ENCODE data around the gene IQCF2.
"Not testable (repeated sequence)": the region's sequence is repeated elsewhere in the genome, so short reads cannot be mapped to it uniquely, and the experiment has no call there.

Gene IQCF2

DNA sequence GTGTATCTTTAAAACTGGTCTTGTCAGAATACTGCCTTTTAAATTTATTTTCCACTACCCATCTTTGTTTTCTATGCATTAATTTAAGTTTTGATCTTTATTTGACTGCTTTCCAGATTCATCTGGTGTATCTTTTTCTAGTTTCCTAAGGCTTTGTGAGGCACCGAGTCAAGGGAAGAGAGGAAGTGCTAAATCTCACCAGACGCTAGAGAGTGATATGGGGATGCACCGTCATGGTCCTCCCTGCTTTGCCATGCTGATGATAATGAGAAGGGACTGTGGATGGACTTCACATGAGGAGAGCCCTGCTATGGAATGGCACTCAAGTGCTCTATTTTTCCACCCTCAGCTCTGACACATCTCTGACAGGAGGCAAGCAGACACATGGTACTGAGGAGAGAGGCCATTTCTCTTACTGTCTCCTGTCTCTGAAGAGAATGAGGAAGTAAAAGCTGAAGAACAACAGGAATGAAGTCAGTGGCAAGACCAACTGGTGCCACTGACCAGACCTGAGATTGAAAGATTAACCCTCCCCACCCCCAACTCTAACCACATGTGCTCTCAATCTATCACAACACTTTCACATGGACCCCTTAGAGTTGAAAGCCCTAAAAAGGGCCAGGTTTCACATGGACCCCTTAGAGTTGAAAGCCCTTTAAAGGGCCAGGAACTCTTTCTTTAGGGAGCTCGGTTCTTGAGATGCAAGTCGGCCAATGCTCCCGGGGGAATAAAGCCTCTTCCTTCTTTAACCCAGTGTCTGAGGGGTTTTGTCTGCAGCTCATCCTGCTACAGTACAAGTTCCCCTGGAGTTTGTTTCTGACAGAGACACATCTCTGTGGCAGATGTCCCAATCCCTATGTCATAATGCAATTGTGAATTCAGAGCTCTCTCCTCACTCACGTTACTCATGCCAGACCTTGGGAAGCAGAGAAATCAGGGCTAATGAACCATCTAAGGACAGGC lies at the start of gene IQCF2:
TSS of gene IQCF2 (plus strand) at position 913 of the 963 bp plus-strand sequence. CDS start 52 bp downstream, outside the sequence.
- DNase-seq: no peak

DNA sequence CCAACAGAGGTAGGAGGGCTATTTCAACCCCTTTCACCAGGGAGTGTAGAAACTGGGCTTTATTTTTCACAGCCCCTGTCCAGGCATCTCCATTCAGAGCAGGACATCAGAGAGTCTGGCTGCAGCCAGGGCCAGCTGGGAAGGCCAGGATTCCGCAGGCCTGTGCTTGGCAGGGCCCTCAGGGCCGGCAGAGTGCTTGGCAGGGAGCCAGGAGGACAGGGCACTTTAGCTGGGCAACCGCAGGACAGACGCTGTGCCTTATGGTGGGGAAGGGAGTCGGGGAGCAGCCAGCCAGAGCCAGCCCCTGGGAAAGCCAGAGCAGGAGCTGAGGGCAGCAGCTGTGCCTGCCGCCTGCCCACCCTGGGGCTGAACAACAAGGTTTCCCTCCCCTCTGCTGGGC lies 47.9 kb upstream of the IQCF2 start:
- DNase-seq: peak in 1 of 2 experiments; percentile 30

DNA sequence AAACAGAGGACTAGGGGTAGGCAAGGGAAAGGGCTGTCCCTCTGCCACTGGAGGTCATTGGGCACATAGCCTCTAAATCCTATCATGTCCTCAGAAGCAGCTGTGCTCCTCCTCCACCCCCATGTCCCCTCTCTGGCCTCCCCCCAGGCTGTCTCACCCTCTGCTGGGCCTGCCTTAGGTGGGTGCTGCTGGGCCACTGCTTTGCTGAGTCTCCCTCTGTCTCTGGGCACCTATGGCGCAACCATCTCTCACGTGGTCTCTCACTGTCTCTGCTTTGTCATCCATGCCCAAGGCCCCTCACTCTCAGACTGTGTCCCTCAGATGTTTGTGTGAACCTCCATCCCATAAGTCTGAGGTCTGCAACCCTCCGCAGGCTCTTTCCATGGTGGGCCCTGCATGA lies 47.4 kb upstream of the IQCF2 start:
- no peak for DNase-seq

DNA sequence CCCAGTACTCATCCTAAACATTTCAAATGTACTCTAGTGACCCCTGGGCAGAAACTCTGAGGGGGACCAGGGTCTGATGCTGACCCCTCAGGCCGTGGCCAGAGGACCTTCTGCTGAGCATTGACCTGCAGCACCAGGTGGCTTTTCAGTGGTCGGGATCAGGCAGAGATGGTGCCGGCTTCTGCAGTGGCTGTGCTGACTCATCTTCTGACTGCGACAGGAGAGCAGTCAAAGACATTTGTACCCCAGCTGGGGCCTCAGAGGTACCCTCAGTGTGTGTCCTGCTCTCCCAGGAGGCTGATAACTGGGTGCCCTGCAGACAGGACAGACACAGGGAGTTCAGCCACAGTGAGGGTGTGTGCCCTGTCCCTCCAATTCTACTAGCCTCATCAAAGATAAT lies 45.8 kb upstream of the IQCF2 start:
- DNase-seq: no peak

DNA sequence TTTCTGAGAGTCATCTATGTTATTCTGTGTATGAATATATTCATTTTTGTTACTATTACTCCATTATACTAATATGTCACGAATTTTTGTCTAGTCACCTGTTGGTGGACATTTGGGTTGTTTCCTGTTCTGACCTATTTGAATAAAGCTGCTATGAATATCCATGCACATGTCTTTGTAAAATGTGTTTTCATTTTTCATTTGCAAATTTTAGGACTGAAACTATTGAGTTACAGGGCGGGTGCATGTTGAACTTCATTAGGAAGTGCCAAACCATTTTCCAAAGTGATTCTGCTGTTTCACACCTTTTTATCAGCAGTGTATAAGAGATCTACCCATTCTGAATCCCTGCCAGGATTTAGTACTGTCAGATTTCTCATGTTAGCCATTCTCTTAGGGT lies 44.7 kb upstream of the IQCF2 start:
- DNase-seq: no peak

DNA sequence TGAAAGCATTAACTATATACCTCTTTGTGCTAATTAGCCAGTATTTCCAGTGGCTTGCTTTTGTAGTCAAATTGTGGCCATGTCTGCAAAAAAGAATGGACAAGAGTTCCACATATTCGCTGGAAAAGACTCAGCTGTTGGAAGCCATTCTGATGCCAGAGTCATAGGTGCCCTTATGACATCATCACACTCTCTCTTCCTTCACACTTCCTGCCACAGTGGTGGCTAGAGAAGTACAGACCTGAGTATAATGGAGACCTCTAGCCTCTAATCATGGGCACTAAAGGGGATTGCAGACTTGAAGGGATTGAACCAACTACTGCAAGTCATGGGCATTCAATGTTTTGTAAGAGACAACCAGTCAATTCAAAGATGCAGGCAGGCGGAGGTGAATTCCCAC lies 44.0 kb upstream of the IQCF2 start:
- no peak for DNase-seq

DNA sequence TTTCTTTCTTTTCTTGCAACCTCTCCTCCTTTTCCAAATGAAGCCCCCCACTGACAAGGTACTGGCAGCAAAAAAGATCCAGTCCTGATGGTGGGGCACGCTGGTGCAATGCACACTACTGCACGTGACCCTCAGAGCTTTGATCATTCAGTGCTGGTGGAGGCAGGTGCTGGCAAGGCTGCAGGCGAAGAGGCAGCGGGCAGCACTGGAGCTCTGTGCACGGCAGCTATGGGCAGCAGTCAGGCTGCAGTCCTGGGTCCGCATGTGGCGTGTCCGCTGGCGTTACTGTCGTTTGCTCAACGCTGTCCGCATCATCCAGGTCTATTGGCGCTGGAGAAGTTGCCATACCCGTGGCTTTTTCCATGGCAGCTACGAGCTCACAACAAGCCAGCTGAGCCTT lies 42.3 kb upstream of the IQCF2 start:
- no peak for DNase-seq

DNA sequence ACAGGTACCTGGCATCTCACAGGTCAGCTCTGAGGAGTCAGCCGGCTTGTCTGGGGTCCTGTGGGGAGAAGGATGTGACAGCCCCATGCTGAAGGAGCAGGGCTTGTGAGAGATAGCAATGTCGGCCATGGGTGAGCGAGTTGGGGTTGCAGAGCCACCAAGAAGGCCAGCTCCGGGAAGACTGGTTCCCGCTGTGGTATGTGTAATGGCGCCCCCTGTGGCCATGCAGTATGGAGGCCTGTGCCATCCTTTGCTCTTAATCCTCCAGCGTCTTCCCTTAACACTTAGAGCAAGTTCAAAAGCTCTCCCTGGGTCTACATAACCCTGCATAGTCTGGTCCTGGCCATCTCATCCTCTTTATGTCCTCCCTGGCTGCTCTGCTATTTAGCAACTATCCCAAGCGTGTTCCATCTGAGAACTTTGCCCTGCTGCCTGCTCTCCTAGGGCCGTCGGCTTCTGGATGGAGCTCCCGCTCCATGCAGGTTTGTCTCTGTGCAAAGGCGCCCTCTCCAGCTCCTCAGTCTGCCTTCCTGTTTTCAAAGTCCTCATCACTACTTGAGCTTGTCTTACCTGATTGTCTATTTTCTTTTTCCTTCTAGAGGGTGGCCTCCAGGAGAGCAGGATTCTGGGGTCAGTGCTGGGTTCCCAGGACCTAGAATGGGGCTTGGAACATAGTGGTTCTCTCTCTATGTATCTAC lies 41.6 kb upstream of the IQCF2 start:
- peak in 1 of 2 experiments; percentile 12 for DNase-seq

DNA sequence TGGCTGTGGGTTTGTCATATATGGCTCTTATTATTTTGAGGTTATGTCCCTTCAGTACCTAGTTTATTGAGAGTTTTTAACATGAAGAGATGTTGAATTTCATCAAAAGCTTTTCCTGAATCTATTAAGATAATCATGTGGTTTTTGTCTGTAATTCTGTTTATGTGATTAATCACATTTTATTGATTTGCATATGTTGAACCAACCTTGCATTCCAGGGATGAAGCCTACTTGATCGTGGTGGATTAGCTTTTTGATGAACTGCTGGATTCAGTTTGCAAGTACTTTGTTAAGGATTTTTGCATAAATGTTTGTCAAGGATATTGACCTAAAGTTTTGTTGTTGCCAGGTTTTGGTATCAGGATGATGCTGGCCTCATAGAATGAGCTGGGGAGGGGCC lies 33.1 kb upstream of the IQCF2 start:
- DNase-seq: no peak

DNA sequence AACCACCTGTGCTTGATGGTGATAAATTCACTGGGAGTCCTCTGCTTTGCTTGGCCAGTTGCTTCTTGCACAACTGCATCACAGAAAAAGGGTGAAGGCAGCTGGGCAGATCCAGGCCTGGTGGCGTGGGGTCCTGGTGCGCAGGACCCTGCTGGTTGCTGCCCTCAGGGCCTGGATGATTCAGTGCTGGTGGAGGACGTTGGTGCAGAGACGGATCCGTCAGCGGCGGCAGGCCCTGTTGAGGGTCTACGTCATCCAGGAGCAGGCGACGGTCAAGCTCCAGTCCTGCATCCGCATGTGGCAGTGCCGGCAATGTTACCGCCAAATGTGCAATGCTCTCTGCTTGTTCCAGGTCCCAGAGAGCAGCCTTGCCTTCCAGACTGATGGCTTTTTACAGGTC lies 31.1 kb upstream of the IQCF2 start:
- DNase-seq: no peak

DNA sequence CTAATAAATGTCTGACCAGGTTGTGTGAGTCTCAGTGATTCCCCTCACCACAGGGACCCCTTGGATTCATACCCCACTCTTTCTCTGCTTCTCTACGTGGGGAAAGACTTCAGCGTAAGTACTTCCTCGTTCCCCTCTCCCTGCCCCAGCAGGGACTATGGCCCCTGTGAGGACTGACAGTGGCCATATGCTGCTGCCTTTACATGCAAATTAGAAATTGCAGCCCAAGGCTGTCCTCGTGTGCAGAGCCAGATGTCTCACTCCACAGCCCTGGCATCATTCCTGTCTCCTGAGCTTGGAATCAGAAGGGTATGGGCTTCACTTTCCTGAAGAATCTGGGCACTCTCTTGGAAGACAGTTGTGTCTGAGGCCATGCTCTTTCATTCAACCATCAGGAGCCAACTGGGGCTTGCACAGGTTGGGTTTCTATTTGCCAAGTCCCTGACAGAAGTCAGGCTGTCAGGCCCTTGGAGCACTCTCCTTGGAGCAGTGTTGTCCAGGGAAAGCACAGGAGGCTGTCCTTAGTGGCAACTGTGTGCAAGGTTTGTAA lies 30.5 kb upstream of the IQCF2 start:
- no peak for DNase-seq

DNA sequence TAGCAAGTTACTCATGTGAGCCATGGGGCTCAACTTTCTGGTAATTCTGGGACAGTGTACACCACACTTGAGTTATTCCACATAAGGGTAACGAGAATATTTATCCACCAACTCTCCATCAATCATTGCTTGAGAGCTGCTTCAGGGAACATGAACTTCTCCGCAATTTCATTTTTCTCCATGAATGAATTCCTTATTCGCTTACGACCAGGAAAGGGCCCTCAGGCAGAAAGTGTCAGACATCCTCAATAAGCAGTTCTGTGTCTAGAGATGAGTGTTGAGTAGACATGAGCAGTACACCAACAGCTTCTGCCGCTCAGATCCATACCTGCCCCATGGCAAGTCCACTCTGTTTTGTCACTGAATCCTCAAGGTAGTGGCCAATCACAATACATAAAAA lies 24.8 kb upstream of the IQCF2 start:
- no peak for DNase-seq

DNA sequence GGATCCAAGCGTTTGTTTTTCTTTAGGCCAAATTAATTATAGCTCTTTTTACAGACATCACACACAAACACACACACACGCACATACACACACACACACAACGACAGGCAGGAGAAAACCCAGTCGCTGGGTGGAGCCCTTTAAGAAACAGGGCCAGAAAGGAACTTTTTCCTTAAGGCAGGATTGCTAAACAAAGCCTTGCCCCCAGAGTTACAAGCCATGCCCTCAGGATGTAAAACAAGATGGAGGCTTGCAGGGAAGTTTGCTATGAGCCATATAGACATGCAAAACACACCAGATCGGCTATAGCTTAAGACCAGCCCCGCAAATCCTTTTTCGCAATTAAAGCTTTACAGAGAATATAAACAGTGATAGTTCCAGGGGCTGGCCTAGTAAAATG lies 16.3 kb upstream of the IQCF2 start:
- no peak for DNase-seq

DNA sequence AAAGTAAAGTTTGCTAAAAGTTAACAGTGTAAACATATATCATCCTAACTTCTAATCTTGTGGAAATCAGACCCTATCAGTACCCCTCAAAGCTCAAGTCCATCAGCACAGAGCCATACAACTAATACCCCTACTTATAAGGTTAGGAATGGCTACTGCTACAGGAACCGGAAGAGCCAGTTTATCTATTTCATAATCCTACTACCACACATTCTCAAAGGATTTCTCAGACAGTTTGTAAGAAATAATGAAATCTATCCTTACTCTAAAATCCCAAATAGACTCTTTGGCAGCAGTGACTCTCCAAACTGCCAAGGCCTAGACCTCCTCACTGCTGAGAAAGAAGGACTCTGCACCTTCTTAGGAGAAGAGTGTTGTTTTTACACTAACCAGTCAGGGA lies 6.0 kb upstream of the IQCF2 start:
- not testable (repeated sequence) for DNase-seq

DNA sequence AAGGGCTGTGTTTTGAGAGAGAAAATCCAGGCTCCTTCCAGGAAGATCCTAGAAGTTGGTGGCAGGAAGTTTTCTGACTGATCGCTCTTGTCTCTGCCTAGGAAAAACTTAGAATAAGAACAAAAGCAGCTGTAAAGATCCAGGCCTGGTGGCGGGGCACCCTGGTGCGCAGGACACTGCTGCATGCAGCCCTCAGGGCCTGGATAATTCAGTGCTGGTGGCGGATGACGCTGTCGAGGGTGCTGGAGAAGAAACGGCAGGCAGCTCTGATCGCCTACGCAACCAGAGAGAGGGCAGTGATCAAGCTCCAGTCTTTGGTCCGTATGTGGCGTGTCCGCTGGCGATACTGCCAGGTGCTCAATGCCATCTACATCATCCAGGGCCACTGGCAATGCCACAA lies 1.5 kb downstream of the IQCF2 start:
- no peak for DNase-seq

DNA sequence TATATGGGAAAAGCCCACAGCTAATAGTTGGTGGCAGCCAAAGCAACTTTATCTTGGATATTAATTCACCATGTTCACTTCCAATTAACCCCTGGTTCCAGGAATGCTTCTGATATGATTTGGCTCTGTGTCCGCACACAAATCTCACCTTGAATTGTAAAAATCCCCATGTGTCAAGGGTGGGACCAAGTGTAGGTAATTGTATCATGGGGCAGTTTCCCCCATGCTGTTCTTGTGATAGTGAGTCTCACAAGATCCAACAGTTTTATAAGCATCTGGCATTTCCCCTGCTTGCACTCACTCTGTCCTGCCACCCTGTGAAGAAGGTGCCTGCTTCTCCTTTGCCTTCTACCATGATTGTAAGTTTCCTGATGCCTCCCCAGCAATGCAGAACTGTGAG lies 7.5 kb downstream of the IQCF2 start:
- not testable (repeated sequence) for DNase-seq

DNA sequence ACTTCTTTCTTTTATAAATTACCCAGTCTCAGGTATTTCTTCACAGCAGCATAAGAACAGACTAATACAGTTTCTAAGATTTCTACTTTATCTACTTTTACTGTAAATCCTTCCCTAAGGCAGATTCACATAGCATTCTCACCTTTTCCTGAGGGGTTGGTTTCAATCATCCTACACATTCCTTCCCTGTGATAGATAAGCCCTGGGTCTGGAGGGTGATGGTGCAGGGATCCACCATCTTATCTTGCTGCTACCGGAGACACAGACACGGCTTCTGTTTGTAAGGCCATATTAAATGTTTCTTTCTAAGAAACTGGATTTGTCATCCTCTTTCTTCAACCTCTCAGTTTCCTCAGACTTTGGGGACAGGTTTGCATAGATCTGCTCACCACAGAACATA lies 7.9 kb downstream of the IQCF2 start:
- no peak for DNase-seq

DNA sequence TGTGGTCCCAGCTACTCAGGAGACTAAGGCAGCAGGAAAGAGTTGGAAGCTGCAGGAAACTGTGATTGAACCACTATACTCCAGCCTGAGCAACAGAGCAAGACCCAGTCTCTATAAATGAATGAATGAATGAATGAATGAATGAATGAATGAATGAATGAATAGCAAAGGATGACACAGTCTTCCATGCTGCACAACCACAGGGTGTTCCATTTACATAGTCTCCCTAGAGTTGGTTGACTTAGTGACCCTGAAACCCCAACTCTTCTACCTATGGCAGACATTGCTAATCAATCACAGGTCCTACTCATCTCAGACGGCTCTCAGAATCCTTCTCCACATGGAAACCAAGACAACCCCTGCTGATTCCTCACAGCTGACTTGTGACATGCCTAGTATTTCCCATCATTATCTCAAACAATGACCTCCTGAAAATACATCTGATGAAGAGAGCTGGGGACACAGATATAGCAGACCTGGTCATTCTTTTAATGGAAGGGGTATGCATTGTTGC lies 11.9 kb downstream of the IQCF2 start:
- no peak for DNase-seq

DNA sequence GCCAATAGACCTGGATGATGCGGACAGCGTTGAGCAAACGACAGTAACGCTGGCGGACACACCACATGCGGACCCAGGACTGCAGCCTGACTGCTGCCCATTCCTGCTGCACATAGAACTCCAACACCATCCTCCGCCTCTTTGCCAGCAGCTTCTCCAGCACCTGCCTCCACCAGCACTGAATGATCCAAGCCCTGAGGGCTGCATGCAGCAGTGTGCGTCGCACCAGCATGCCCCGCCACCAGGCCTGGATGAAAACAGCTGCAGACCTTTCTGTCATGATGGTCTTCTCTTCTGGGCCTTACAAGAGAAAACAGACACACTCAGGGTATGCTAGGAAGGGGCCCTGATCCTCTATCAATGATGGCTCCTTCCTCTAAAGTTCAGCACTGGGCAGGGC lies 12.5 kb downstream of the IQCF2 start:
- DNase-seq: no peak

DNA sequence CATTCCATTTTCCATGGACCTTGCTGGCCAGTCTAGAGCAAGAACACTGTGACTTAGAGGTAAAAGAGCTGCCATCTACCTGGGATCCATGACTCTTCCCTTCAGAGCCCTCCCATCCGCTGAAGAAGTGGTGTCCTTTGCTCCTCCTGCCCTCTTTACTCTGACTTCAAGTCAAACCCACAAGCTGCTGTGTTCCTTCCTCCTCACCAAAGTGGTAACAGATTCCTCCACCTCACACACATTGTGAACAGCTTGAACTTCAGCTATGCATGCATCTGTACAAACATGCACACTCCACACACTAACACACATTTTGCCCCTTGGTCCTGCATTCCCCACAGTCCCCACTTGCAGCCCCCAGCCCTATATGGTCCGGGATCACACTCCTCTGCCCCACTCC lies 13.0 kb downstream of the IQCF2 start:
- no peak for DNase-seq

DNA sequence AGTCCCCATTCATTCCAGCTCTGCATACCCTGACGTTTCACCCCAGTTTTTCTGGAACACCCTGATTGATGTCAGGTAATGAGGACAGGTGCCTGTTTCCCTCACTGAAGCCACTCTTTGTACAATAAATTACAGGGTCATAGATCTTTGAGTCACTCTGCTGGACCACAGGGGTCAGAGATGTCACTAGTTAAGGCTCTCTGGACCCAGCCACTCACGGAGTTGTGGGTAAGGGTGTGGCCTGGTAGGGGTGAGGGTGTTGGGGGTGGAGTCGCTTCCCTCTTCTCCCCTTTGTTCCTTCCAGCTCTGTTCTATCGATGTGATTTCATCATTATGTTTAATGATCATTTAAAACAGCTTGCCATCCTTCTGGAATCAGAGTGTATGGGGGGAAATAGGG lies 13.5 kb downstream of the IQCF2 start:
- DNase-seq: no peak

DNA sequence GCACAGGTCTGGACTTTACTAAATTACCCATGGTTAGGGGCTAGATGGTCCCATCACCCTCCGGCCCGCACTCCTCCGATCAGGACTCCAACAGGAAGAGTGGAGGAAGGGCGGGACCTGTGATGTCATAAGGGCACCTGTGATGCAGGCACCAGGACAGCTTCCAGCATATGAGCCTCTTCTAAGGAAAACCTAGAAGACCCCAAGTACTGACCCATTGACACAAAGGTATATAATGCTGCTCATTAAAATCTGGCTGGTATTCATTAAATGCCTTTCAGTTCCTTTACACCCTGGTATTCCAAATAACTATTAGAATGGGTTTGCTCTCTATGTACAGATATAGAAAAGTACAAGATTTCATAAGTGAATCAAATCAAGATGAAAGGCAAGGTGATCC lies 14.1 kb downstream of the IQCF2 start, which contains the start of gene IQCF5:
TSS of gene IQCF5 (minus strand) at position 101 of the 400 bp plus-strand sequence. CDS start at position 31, 70 bp downstream.
- no peak for DNase-seq

DNA sequence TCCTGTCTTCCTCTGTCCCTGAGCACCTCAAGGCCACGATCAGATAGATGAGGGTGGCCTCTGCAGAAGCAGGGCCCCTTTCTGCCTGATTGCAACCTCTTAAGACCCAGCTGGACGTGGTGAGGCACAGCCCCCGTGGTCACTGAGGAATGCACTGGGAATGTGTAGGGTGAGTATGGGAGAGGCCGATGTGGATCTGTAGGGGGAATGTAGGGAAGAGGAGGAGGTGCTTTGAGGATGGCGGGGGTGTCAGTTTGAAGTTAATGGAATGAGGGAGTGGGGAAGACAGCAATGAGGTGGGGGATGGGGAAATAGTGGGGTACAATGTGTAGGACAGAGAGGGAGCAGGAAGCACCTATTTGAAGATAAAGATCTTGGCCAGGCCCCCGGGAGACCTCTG lies 14.8 kb downstream of the IQCF2 start:
- no peak for DNase-seq

DNA sequence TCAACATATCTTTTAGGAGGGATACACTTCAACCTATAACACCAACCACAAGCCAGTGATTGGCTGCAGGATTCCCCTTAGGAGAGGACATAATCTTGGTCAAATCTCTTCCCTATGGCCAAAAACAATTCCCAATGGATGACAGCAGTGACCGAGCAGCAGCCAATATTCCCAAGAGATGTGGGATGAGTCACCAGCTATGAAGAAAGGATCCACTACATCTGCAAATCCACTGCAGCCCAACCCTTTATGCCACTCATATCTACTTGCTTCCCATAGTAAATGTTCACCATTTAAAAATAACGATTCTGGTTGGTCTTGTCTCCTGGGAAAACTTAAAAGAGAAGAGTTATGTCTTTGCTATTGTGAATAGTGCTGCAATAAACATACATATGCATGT lies 18.5 kb downstream of the IQCF2 start:
- no peak for DNase-seq

All from SHP77 (cell line).